ENCODE measurements around the gene MCC.

DNA sequence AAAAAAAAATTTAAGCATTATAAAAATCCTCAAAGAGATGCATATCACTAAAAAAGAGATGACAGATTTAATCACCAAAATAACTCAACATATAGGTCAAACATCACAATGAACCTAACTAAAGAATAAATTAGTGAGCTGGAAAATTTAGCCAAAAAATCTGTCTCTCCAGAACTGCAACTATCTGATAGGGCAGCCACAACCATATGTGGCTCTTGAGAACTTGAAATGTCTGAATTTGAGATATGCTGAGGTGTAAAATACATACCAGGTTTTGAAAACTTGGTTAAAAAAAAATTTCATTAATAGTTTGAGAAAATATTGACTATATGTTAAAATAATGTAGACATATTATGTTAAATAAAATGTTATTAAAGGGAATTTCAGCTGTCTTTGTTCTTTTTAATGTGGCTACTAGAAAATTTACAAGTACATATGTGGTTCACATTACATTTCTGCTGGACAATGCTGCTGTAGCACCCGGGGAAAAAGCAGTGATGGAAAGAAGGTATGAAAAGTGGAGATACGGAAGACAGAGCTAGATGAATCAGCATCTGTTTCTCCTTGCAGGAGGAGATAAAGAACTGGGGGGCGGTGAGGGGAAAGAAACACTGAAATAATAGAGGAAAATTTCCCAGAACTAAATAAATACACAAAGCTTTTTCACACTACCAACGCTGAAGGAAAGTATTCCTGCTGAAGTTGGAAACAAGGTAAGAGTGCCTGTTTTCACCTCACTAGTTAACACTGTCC, 445.6 kb downstream of the MCC start:
- TF ChIP-seq, protein P1, sequence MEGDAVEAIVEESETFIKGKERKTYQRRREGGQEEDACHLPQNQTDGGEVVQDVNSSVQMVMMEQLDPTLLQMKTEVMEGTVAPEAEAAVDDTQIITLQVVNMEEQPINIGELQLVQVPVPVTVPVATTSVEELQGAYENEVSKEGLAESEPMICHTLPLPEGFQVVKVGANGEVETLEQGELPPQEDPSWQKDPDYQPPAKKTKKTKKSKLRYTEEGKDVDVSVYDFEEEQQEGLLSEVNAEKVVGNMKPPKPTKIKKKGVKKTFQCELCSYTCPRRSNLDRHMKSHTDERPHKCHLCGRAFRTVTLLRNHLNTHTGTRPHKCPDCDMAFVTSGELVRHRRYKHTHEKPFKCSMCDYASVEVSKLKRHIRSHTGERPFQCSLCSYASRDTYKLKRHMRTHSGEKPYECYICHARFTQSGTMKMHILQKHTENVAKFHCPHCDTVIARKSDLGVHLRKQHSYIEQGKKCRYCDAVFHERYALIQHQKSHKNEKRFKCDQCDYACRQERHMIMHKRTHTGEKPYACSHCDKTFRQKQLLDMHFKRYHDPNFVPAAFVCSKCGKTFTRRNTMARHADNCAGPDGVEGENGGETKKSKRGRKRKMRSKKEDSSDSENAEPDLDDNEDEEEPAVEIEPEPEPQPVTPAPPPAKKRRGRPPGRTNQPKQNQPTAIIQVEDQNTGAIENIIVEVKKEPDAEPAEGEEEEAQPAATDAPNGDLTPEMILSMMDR (IDR thresholded peaks at IDR 0.05), result no peak
- TF ChIP-seq POLR2A (IDR thresholded peaks at IDR 0.05), result no peak

All from uterus (tissue), 2 donors.